WI38 (cell line): ENCODE results near the gene TNFSF10.
"Not testable (repeated sequence)": the region's sequence is repeated elsewhere in the genome, so short reads cannot be mapped to it uniquely, and the experiment has no call there.

Source experiments
- H3K4me3 ChIP-seq: 2 replicates; pipeline ENCODE4 v1.5.1; 2011; ENCODE audit warnings: low read depth, mild to moderate bottlenecking, control low read depth, low read length
- CTCF ChIP-seq: IDR thresholded peaks from 2 replicates; pipeline ENCODE4 v1.5.1; 2012; ENCODE audit warnings: low read depth, mild to moderate bottlenecking, control low read depth, low read length

Gene TNFSF10

GRCh38 chr3:172522871-172523818, at the start of gene TNFSF10:
TSS of gene TNFSF10 (minus strand) at chr3:172523430. CDS start at chr3:172523384, 46 bp downstream.
- peak within 1 kb of the TSS; percentile 22 for H3K4me3 ChIP-seq
- no peak for TF ChIP-seq CTCF

GRCh38 chr3:172569128-172570008, 46.1 kb upstream of the TNFSF10 start:
- no peak for TF ChIP-seq CTCF
- no peak overlapping the region for H3K4me3 ChIP-seq

GRCh38 chr3:172568701-172569100, 45.5 kb upstream of the TNFSF10 start:
- no peak overlapping the region for H3K4me3 ChIP-seq
- TF ChIP-seq CTCF, result no peak

GRCh38 chr3:172566785-172567184, 43.6 kb upstream of the TNFSF10 start:
- H3K4me3 ChIP-seq, result not testable (repeated sequence)

GRCh38 chr3:172564499-172564898, 41.3 kb upstream of the TNFSF10 start:
- TF ChIP-seq CTCF, result no peak

GRCh38 chr3:172562871-172563865, 39.9 kb upstream of the TNFSF10 start:
- TF ChIP-seq CTCF, result no peak
- peak overlapping the region; percentile 27 for H3K4me3 ChIP-seq

More at GRCh38 chr3:172564499-172564898, 41.3 kb upstream of the TNFSF10 start:
- H3K4me3 ChIP-seq, result no peak overlapping the region
